H1 (cell line): ENCODE measurements around the gene WDR41. TPM values are rescaled to one million over a fixed set of nuclear protein-coding genes. Genes with fewer than 3 reads are reported as not detected.

Experiments used
- CTCF ChIA-PET: fragments of 300-600 bp; sonication (Branson Sonifier 250); formaldehyde crosslinking; loops from one replicate; lab custom pipeline; 2021; ENCODE audit not compliant: partially characterized antibody; lab: Charles Lee
- POLR2A ChIA-PET: fragments of 300-600 bp; sonication (Branson Sonifier 250); formaldehyde crosslinking; loops from one replicate; lab custom pipeline; 2021; ENCODE audit warnings: inconsistent platforms; ENCODE audit not compliant: partially characterized antibody; lab: Charles Lee
- DNase-seq, 2 experiments: peaks; one replicate each; pipeline versions ENCODE4 v3.0.0 to v3.0.0-alpha.2; 2010 to 2022; ENCODE audit warnings: low spot score in 2 of 2, low read depth in 1 of 2, mixed read lengths in 1 of 2
- FAIRE-seq: peaks from 2 replicates; lab custom pipeline; 2011; peaks lifted over from hg19 to GRCh38; lab: Jason Lieb, UNC
- H2AFZ ChIP-seq: 2 replicates; pipeline ENCODE4 v1.8.1; 2012; ENCODE audit warnings: low read length, inconsistent platforms
- H2AK5ac ChIP-seq: 2 replicates; pipeline ENCODE4 v1.6.1; 2013; ENCODE audit warnings: low read depth, low read length
- H2BK120ac ChIP-seq: replicated peaks from 2 replicates; pipeline ENCODE3; 2013; ENCODE audit warnings: low read depth, low read length, inconsistent platforms
- H2BK12ac ChIP-seq: 2 replicates; pipeline ENCODE4 v1.6.1; 2013; ENCODE audit warnings: low read depth, low read length
- H2BK15ac ChIP-seq: 2 replicates; pipeline ENCODE4 v1.6.1; 2013; ENCODE audit warnings: low read length
- H2BK20ac ChIP-seq: 2 replicates; pipeline ENCODE4 v1.6.1; 2013; ENCODE audit warnings: low read length
- H2BK5ac ChIP-seq: 2 replicates; pipeline ENCODE4 v1.6.1; 2013; ENCODE audit warnings: low read depth, low read length
- H3K14ac ChIP-seq: 2 replicates; pipeline ENCODE4 v1.6.1; 2013; ENCODE audit warnings: inconsistent platforms; ENCODE audit not compliant: insufficient read length
- H3K18ac ChIP-seq: 2 replicates; pipeline ENCODE4 v1.6.1; 2013; ENCODE audit warnings: low read length; ENCODE audit errors: extremely low read depth
- H3K23ac ChIP-seq: 2 replicates; pipeline ENCODE4 v1.6.1; 2013; ENCODE audit warnings: inconsistent platforms; ENCODE audit not compliant: insufficient read length
- H3K23me2 ChIP-seq: 2 replicates; pipeline ENCODE4 v1.6.1; 2013; ENCODE audit warnings: low read depth, low read length
- H3K27ac ChIP-seq: 2 replicates; pipeline ENCODE4 v1.6.1; 2011; ENCODE audit warnings: low read depth, low read length, inconsistent platforms
- H3K27me3 ChIP-seq, 4 experiments: replicated peaks in 1 of 4; 1 replicate in 1 of 4; 2 replicates in 3 of 4; pipeline versions ENCODE4 v1.6.1 to v1.8.1; 2011 to 2013; ENCODE audit warnings: low read length in 3 of 4, mild to moderate bottlenecking in 3 of 4, inconsistent platforms in 2 of 4, mixed read lengths in 2 of 4, moderate library complexity in 1 of 4; ENCODE audit not compliant: control insufficient read depth in 3 of 4, insufficient read depth in 3 of 4; ENCODE audit errors: extremely low read depth in 1 of 4
- H3K36me3 ChIP-seq, 4 experiments: 2 replicates each; pipeline versions ENCODE4 v1.6.1 to v1.8.1; 2011 to 2013; ENCODE audit warnings: mild to moderate bottlenecking in 4 of 4, low read length in 3 of 4, moderate library complexity in 2 of 4, control low read depth in 1 of 4, inconsistent platforms in 1 of 4; ENCODE audit not compliant: insufficient read depth in 4 of 4, control insufficient read depth in 2 of 4
- H3K4ac ChIP-seq: replicated peaks from 2 replicates; pipeline ENCODE3; 2013; ENCODE audit warnings: low read length, low read depth, mixed read lengths, inconsistent platforms; ENCODE audit not compliant: insufficient read length
- H3K4me1 ChIP-seq, 4 experiments: replicated peaks in 1 of 4; 1 replicate in 1 of 4; 2 replicates in 3 of 4; pipeline versions ENCODE4 v1.6.1 to v1.8.1; 2011 to 2013; ENCODE audit warnings: low read length in 3 of 4, inconsistent platforms in 2 of 4, mixed read lengths in 1 of 4; ENCODE audit not compliant: insufficient read depth in 4 of 4, control insufficient read depth in 3 of 4
- H3K4me2 ChIP-seq, 2 experiments: 2 replicates each; pipeline versions ENCODE4 v1.6.1 to v1.8.1; 2011 to 2013; ENCODE audit warnings: low read depth in 2 of 2, low read length in 2 of 2, control low read depth in 1 of 2, inconsistent platforms in 1 of 2, mild to moderate bottlenecking in 1 of 2; ENCODE audit not compliant: insufficient read depth in 1 of 2
- H3K4me3 ChIP-seq, 4 experiments: fragments of 200-600, 300-600 bp in 1 of 4; sonication (generic), shearing (Covaris generic), sonication (Bioruptor Twin) in 1 of 4; 2 replicates each; pipeline versions ENCODE4 v1.5.1 to v1.8.1; 2011 to 2016; ENCODE audit warnings: low read length in 4 of 4, low read depth in 3 of 4, control low read depth in 2 of 4, inconsistent platforms in 2 of 4, mild to moderate bottlenecking in 2 of 4, mixed read lengths in 1 of 4, moderate library complexity in 1 of 4; ENCODE audit not compliant: insufficient read depth in 2 of 4; ENCODE audit errors: extremely low read depth in 1 of 4
- H3K56ac ChIP-seq: replicated peaks from 2 replicates; pipeline ENCODE3; 2013; ENCODE audit warnings: low read depth, mild to moderate bottlenecking, mixed read lengths, low read length, inconsistent platforms; ENCODE audit not compliant: insufficient read length
- H3K79me1 ChIP-seq: 2 replicates; pipeline ENCODE4 v1.6.1; 2013; ENCODE audit warnings: low read depth, low read length, control low read depth
- H3K79me2 ChIP-seq, 2 experiments: 2 replicates each; pipeline versions ENCODE4 v1.6.1 to v1.8.1; 2012 to 2013; ENCODE audit warnings: low read length in 2 of 2, mild to moderate bottlenecking in 2 of 2, inconsistent platforms in 1 of 2; ENCODE audit not compliant: insufficient read depth in 2 of 2, control insufficient read depth in 1 of 2
- H3K9ac ChIP-seq, 4 experiments: replicated peaks in 1 of 4; 1 replicate in 1 of 4; 2 replicates in 3 of 4; pipeline versions ENCODE4 v1.6.1 to v1.8.1; 2011 to 2013; ENCODE audit warnings: low read depth in 3 of 4, low read length in 3 of 4, control low read depth in 2 of 4, mild to moderate bottlenecking in 2 of 4, moderate library complexity in 2 of 4, inconsistent platforms in 1 of 4; ENCODE audit errors: extremely low read depth in 1 of 4
- H3K9me3 ChIP-seq, 2 experiments: 2 replicates each; pipeline versions ENCODE4 v1.6.1 to v1.8.1; 2012 to 2013; ENCODE audit warnings: mild to moderate bottlenecking in 2 of 2, moderate library complexity in 2 of 2, control low read depth in 1 of 2, inconsistent platforms in 1 of 2, low read depth in 1 of 2, low read length in 1 of 2, mixed read lengths in 1 of 2; ENCODE audit not compliant: insufficient read depth in 2 of 2
- H4K20me1 ChIP-seq, 2 experiments: replicated peaks in 1 of 2; 2 replicates each; pipeline versions ENCODE3 to v1.8.1; 2011 to 2013; ENCODE audit warnings: inconsistent platforms in 2 of 2, low read length in 2 of 2, mild to moderate bottlenecking in 1 of 2; ENCODE audit not compliant: insufficient read depth in 2 of 2, control insufficient read depth in 1 of 2
- H4K5ac ChIP-seq: 2 replicates; pipeline ENCODE4 v1.6.1; 2013; ENCODE audit warnings: low read length, low read depth, mixed read lengths, inconsistent platforms; ENCODE audit not compliant: insufficient read length
- H4K8ac ChIP-seq: 2 replicates; pipeline ENCODE4 v1.8.0; 2013; ENCODE audit warnings: mild to moderate bottlenecking, moderate library complexity, low read length, inconsistent platforms; ENCODE audit not compliant: insufficient read depth; ENCODE audit errors: extremely low read depth
- H4K91ac ChIP-seq: replicated peaks from 2 replicates; pipeline ENCODE3; 2013; ENCODE audit warnings: low read length, mixed read lengths, inconsistent platforms; ENCODE audit not compliant: insufficient read length
- BACH1 ChIP-seq: IDR thresholded peaks from 2 replicates; pipeline ENCODE4 v1.6.1; 2012; ENCODE audit warnings: low read length, improper control_type of control experiment
- HDAC6 ChIP-seq: IDR thresholded peaks from one replicate; pipeline ENCODE4 v1.7.1; 2012; ENCODE audit warnings: low read depth, mild to moderate bottlenecking, inconsistent platforms, low read length, moderate library complexity
- JUN ChIP-seq: IDR thresholded peaks from 2 replicates; pipeline ENCODE4 v1.6.1; 2011; ENCODE audit warnings: low read depth, mild to moderate bottlenecking, improper control_type of control experiment, low read length
- NANOG ChIP-seq: IDR thresholded peaks from 2 replicates; pipeline ENCODE4 v1.6.1; 2011; ENCODE audit warnings: low read length, low read depth, mild to moderate bottlenecking, inconsistent platforms; ENCODE audit not compliant: insufficient read depth, poor library complexity, severe bottlenecking
- SP1 ChIP-seq: IDR thresholded peaks from 2 replicates; pipeline ENCODE4 v1.6.1; 2011; ENCODE audit warnings: low read depth, low read length
- SRF ChIP-seq: IDR thresholded peaks from 2 replicates; pipeline ENCODE4 v1.6.1; 2011; ENCODE audit warnings: mild to moderate bottlenecking, low read depth, low read length, moderate library complexity
- WGBS, 2 experiments: shearing (Covaris generic) in 1 of 2; methylation state at CpG; one replicate each; pipeline versions ENCODE4 v1.1.6 to v1.1.7; 2013 to 2015; ENCODE audit warnings: low lambda C conversion rate in 2 of 2, mixed read lengths in 2 of 2, inconsistent platforms in 1 of 2, low coverage in 1 of 2, missing lambda C conversion rate in 1 of 2; ENCODE audit not compliant: insufficient replicate concordance in 2 of 2, insufficient coverage in 1 of 2, insufficient read length in 1 of 2; ENCODE audit errors: extremely low coverage in 1 of 2, missing lambda C conversion rate in 1 of 2; 5-methylcytosine and 5-hydroxymethylcytosine counted together
- polyA plus RNA-seq, 7 experiments: library from polyadenylated mRNA; depleted of rRNA in 3 of 7; stranded (reverse) in 5 of 7; unstranded in 2 of 7; fragments of >200 nt in 5 of 7; fragments of 200-250 nt in 2 of 7; gene quantifications; 1 replicate in 5 of 7; 2 replicates in 1 of 7; 4 replicates in 1 of 7; pipeline versions ENCODE4 v1.2.1 to v1.2.3, GENCODE V29; 2011 to 2013; ENCODE audit warnings: missing spikeins in 2 of 7, mixed read lengths in 2 of 7
- total RNA-seq: library from RNA; stranded (reverse); fragmentation: NEBNext Ultra II Directional; extraction: Animal tissue kit (Norgen Biotek cat#: 25700); gene quantifications from 2 replicates; pipeline ENCODE4 v1.2.1, GENCODE V29; 2021
- TF ChIP-seq, protein P1 (sequence below), 3 experiments: IDR thresholded peaks; 1 replicate in 2 of 3; 2 replicates in 1 of 3; pipeline versions ENCODE4 v1.5.1 to v1.6.1; 2011; ENCODE audit warnings: low read length in 3 of 3, mild to moderate bottlenecking in 3 of 3, inconsistent platforms in 2 of 3, low read depth in 1 of 3, moderate library complexity in 1 of 3; ENCODE audit not compliant: insufficient read depth in 1 of 3; ENCODE audit errors: control extremely low read depth in 1 of 3

The WDR41 gene
- total and polyA plus RNA-seq, 2 of the 8 experiments (the other 6 are each of a cell fraction or from before 2014, with no cell fraction given), result 16.4 to 44.9 TPM

DNA sequence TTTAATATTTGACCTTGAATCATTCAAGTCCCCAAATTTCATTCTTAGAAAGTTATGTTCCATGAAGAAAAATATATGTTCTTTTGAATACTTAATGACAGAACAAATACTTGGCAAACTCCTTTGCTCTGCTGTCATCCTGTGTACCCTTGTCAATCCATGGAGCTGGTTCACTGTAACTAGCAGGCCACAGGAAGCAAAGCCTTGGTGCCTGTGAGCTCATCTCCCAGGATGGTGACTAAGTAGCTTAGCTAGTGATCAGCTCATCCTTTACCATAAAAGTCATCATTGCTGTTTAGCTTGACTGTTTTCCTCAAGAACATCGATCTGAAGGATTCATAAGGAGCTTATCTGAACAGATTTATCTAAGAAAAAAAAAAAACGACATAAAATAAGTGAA is 65.4 kb downstream of the WDR41 start:
- H4K5ac ChIP-seq, result no peak overlapping the region
- H3K23me2 ChIP-seq, result no peaks in the 10 kb centered on the region
- H3K9me3 ChIP-seq, result no peaks in the 10 kb centered on the region
- no peak overlapping the region for H3K9ac ChIP-seq
- no peak for TF ChIP-seq BACH1
- no peak for TF ChIP-seq NANOG
- TF ChIP-seq JUN, result no peak
- TF ChIP-seq, protein P1, sequence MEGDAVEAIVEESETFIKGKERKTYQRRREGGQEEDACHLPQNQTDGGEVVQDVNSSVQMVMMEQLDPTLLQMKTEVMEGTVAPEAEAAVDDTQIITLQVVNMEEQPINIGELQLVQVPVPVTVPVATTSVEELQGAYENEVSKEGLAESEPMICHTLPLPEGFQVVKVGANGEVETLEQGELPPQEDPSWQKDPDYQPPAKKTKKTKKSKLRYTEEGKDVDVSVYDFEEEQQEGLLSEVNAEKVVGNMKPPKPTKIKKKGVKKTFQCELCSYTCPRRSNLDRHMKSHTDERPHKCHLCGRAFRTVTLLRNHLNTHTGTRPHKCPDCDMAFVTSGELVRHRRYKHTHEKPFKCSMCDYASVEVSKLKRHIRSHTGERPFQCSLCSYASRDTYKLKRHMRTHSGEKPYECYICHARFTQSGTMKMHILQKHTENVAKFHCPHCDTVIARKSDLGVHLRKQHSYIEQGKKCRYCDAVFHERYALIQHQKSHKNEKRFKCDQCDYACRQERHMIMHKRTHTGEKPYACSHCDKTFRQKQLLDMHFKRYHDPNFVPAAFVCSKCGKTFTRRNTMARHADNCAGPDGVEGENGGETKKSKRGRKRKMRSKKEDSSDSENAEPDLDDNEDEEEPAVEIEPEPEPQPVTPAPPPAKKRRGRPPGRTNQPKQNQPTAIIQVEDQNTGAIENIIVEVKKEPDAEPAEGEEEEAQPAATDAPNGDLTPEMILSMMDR (IDR thresholded peaks at IDR 0.05; ENCODE audit: control extremely low read depth in 1 of 3, insufficient read depth in 1 of 3, low read depth in 1 of 3, low read length in 3 of 3), result no peak
- TF ChIP-seq SP1, result no peak
- no peak for TF ChIP-seq SRF
- TF ChIP-seq HDAC6, result no peak
- no peak overlapping the region for H2BK15ac ChIP-seq
- ChIA-PET POLR2A (interaction anchor here (1.3 kb wide), 1 partner anchor 315 kb away, joined by 4 read pairs; no protein-coding TSS in a partner anchor), CTCF (interaction anchor here (0.9 to 2.8 kb wide), 9 partner anchors 10 to 341 kb away, joined by 3 to 14 read pairs (median 3); no protein-coding TSS in a partner anchor)
- no peak overlapping the region for H3K23ac ChIP-seq
- no peak overlapping the region for H2BK120ac ChIP-seq
- no peak overlapping the region for H3K4me3 ChIP-seq
- FAIRE-seq (no peak), DNase-seq (no peak)
- no peak overlapping the region for H4K8ac ChIP-seq
- no peak overlapping the region for H3K14ac ChIP-seq
- H3K56ac ChIP-seq, result no peak overlapping the region
- H3K18ac ChIP-seq, result no peak overlapping the region
- no peaks in the 10 kb centered on the region for H3K27me3 ChIP-seq
- no peak overlapping the region for H4K91ac ChIP-seq
- H4K20me1 ChIP-seq, result no peaks in the 10 kb centered on the region
- H3K4me1 ChIP-seq, result no peaks in the 10 kb centered on the region
- 84% methylated on average over 2 of the region's 2 CpGs; no CpG with 5 or more reads in 1 of the 2 experiments for WGBS, 2 experiments
- no peak overlapping the region for H3K4ac ChIP-seq
- no peak overlapping the region for H2AFZ ChIP-seq
- H3K4me2 ChIP-seq, result no peak overlapping the region
- no peak overlapping the region for H3K27ac ChIP-seq
- H3K79me1 ChIP-seq, result no peaks in the 10 kb centered on the region
- H3K36me3 ChIP-seq, result peaks cover 0 to 7% (median 3%) of the 10 kb centered on the region in 4 experiments; a peak in 4 of 8 replicates
- no peak overlapping the region for H2BK20ac ChIP-seq
- H3K79me2 ChIP-seq, result no peaks in the 10 kb centered on the region
- no peak overlapping the region for H2AK5ac ChIP-seq
- no peak overlapping the region for H2BK12ac ChIP-seq
- no peak overlapping the region for H2BK5ac ChIP-seq
